Measurements from ENCODE around the gene HOGA1.
A peak's percentile ranks its signal among the peaks of the same experiment; 100 is the strongest.

The HOGA1 gene

GRCh38 chr10:97580421-97581367 is 3.5 kb upstream of the HOGA1 start:
- DNase-seq (ENCODE audit: low spot score) = no peak

GRCh38 chr10:97582169-97582568 is 2.0 kb upstream of the HOGA1 start:
- no peak for DNase-seq (ENCODE audit: low spot score)

- DNase-seq (ENCODE audit: low spot score) = no peak
Observed at GRCh38 chr10:97583476-97583875, 713 bp upstream of the HOGA1 start.

DNA sequence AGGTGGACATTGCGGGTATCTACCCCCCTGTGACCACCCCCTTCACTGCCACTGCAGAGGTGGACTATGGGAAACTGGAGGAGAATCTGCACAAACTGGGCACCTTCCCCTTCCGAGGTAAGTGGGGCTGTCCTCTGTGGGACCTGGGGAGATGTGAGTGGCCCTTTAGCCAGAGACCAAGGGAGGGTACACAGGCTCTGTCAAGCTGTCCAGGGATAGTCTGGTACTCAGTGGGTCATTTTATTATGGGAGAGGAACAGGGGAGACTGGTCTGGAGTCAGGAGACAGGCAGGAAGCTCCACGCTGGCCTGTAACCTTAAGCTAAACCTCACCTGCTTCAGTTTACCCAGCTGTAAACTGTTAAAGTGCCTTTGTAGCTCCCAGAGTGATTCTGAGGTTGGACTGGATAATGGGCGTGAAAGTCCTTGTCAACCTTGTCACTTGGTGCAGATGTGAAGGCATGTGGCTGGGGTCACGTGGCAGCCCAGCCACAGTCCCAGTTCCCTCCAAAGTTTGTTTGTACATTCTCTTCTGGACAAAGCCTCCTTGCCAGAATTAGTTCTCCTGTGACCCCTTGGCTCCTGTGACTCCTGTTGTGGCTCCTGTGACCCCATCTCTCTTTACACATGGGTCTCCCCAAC is 729 bp downstream of the HOGA1 start:
- DNase-seq (ENCODE audit: low spot score) = no peak

GRCh38 chr10:97585439-97585811 is 1.2 kb downstream of the HOGA1 start:
- DNase-seq (ENCODE audit: low spot score) = no peak

- no peak for DNase-seq (ENCODE audit: low spot score)
Observed at GRCh38 chr10:97587183-97587582, 3.0 kb downstream of the HOGA1 start.

- no peak for DNase-seq (ENCODE audit: low spot score)
Observed at GRCh38 chr10:97589479-97589878, 5.3 kb downstream of the HOGA1 start, which contains the start of gene C10orf62. Gene C10orf62, plus strand, starts transcription at chr10:97589721. Its CDS starts 177 bp downstream, at chr10:97589898.

GRCh38 chr10:97590082-97590747 is 6.0 kb downstream of the HOGA1 start:
- no peak for DNase-seq (ENCODE audit: low spot score)

DNA sequence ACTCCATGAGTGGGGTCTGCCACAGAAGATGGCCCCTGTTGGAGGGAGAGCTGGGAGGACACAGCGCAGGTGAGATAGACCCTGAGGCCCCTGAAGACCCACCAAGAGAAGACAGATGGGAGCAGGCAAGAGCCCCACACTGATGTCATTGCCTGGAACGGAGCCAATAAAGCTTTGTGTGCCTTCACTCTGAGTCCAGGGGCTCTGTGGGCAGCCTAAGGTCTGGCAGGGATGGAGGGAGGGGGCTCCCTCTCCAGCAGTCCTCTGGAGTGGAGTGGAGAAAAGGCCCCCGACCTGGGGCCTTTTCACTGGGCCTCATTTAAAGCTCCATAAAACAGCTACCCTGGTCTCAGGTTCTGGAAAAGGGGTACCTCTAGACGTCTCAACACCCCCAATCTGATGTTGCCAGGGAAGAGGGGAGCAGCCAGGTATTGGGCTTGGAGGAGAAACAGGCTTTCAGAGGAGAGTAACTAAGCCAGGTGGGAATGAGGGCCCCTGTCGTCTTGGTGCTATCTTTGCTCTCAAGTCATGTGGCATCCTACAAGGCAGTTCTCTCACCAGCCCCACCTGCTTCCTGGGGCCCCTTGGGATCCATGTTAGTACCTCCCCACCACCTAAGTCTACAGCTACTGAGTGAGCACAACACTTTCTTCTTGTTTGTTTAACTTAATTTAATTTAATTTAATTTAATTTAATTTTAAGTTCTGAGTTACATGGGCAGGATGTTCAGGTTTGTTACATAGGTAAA is 6.7 kb downstream of the HOGA1 start:
- DNase-seq (ENCODE audit: low spot score) = no peak

DNA sequence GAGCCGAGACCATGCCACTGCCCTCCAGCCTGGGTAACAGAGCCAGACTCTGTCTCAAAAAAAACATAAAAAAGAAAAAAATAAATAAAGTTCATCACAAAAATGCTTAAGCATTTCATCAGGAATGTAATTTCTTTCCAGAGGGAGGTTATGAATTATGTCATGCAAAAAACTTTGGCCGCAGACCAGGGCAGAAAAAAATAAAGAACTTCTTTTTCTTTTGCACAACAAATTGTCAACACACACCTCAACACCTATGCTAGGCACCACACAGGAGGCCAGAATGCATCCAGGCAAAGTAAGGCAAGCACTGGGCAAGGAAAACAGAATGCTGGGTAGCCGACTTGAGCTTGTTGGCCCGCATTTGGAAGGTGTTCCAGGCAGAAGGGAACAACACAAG is 9.2 kb downstream of the HOGA1 start:
- peak; percentile 65 for DNase-seq (ENCODE audit: low spot score)

DNA sequence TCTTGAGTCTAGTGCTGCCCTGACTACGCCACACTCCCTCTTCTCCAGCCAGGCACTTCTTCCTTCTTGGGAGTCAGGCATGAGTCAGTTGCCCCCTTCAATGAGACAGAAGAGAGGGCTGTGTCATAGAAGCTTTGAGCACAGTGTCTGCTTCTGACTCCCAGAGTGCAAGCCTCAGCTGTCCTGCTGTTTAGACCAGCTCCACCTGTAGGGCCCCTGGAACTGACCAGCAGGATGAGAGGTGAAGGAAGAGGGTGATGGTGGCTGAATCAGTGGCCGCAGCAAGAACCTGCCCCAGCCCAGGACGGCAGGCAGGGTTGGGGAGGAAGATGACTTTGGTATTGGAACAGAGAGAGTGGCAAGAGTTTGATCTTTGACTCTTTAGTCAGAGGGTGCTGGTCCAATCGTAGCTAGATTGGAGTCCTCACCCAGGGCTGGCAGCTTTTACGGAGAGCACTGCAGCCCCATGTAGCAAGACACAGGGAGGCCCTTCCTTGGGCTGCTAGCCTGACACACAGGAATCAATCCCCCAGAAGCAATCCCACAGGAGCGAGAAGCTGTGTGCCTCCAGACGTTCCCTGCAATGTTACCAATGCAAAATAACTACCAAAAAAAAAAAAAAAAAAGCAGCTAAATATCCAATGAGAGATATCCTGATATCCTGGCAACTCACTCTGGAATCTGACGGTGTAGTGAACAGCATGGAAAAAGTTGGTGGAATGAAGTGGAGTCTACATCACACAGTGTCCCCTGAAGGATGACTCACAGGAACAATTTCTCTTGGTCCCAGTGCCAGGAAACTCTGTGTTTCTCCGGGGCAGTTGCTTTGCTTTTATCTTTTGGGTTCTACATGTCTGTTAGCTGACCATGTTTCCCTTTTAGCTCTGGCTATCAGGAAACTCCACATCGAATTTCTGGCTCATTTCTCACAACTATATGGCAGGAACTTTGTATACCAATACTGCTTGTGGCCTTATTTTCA is 12.2 kb downstream of the HOGA1 start:
- DNase-seq (ENCODE audit: low spot score) = peak; percentile 81

DNA sequence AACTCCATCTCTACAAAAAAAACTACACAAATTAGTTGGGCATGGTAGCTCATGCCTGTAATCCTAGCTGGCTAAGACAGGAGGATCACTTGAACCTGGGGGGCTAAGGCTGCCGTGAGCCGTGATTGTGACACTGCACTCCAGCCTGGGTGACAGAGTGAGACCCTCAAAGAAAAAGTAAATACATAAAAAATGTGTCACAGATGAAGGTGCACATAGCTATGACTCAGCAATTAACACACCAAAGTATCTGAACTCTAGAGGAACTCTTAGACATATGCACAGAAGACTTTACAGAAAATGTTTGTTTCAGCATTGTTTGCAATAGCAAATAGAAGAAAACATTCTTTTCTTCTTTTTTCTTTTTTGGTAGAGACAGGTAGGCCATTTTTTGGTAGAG is 13.6 kb downstream of the HOGA1 start:
- no peak for DNase-seq (ENCODE audit: low spot score)

GRCh38 chr10:97598407-97599271 is 14.4 kb downstream of the HOGA1 start:
- DNase-seq (ENCODE audit: low spot score) = no peak

DNA sequence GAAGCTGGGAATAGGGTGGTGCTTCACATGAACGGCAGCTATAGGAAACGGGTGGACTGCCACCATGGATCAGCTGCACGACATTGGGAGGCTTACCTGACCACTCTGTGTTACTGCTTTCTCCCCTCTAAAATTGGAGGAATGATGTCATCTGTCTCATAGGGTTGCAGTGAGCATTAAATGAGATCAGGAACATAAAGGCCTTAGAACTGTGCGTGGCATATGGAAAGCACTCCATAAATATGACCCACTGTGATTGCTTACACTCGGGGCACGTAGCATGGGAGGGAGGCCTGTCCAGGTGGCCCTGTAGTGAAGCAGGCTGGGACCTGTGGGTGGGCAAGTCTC is 15.1 kb downstream of the HOGA1 start:
- DNase-seq (ENCODE audit: low spot score) = no peak

- DNase-seq (ENCODE audit: low spot score) = no peak
Observed at GRCh38 chr10:97600616-97601015, 16.4 kb downstream of the HOGA1 start.

DNA sequence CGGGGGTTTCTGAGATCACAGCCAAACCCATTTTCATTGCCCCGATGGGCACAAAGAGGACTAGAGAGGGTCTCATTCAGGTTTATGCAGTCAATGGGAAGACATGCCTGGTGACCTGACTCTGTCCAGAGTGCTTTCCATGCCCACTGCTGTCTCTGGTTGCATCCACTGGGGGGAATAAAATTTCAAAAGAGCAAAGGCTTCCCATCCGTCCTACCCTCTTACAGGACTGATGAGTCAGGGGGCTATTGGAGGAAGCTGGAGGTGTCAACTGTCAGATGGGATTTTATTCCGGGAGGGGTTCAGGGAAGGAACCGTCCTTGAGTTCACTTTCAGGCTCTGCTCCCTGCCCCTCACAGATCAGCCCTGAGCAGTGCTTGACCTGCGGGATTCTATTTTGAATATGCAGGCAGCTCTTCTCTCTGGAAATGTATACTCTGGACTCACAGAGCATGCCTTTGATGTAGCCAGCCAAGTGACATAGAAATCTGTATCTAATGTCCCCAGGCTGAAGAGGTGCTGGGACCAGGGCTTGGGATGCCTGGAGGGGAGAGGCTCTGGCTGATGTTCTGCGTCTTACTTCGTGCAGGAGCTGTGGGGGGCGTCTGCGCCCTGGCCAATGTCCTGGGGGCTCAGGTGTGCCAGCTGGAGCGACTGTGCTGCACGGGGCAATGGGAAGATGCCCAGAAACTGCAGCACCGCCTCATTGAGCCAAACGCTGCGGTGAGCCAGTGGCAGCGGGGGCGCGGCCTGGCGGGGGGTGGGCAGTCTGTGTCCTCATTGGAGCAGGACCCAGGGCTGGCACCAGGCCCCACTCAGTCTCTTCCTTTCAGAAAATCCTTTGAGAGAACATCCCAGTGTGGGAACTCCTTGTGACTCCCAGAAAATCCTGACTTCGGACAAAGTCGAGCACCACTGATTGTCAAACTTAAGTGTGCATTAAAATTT is 17.4 kb downstream of the HOGA1 start:
- no peak for DNase-seq (ENCODE audit: low spot score)

DNA sequence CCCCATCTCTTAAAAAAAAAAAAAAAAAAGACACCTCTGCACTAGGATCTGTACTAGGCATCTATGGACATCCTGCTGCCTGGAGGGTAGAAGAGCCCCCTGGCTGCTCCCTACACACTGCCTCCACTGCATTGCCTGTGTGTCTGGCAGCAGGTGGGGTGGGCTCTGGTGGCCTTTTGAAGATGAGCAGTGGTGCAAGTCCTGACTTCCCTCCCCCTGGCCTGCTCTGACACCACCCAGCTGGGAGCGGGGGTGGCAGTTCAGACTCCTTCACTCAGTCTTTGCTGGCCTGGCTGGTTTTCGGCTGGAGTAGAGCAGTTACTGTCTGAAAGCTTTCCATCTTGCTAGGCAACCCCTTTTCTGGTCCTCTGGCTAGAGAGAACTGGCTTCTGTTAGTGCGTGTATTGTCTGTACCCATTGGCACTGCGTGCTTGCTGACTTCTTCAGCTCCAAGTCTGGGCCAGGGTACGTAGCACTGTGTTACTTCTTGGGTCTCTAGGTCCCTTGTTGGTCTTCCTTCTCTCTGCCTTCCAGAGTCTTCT is 23.0 kb downstream of the HOGA1 start:
- no peak for DNase-seq (ENCODE audit: low spot score)

GRCh38 chr10:97608991-97609561 is 24.9 kb downstream of the HOGA1 start:
- no peak for DNase-seq (ENCODE audit: low spot score)

Data from GM03348 (cell line).